PFSK-1 (cell line): ENCODE data around the gene C1orf35.

ENCODE experiments used
- FOXP2 ChIP-seq: optimal IDR thresholded peaks from 2 replicates; pipeline ENCODE3; 2011; ENCODE audit warnings: borderline replicate concordance, control low read depth, inconsistent platforms; ENCODE audit not compliant: insufficient read depth; ENCODE audit errors: extremely low read length, extremely low read depth
- POLR2AphosphoS5 ChIP-seq: IDR thresholded peaks from 2 replicates; pipeline ENCODE4 v1.6.1; 2012; ENCODE audit warnings: low read depth, mild to moderate bottlenecking, control low read depth, low read length, moderate library complexity
- SIN3A ChIP-seq: IDR thresholded peaks from 2 replicates; pipeline ENCODE4 v1.6.1; 2012; ENCODE audit warnings: mild to moderate bottlenecking, low read length, moderate library complexity, borderline replicate concordance; ENCODE audit not compliant: insufficient read depth
- TAF1 ChIP-seq: IDR thresholded peaks from 2 replicates; pipeline ENCODE4 v1.6.1; 2012; ENCODE audit warnings: low read length, control low read depth, borderline replicate concordance; ENCODE audit not compliant: insufficient read depth
- TF ChIP-seq, protein P1 (sequence below), 2 experiments: IDR thresholded peaks; 2 replicates each; pipeline versions ENCODE4 v1.6.1 to v1.8.0; 2011 to 2012; ENCODE audit warnings: low read depth in 2 of 2, low read length in 2 of 2, control low read depth in 1 of 2, inconsistent platforms in 1 of 2, mild to moderate bottlenecking in 1 of 2, moderate library complexity in 1 of 2; ENCODE audit not compliant: insufficient read depth in 1 of 2

GRCh38 chr1:228152918-228153258 lies 49.8 kb upstream of the C1orf35 start:
- TF ChIP-seq POLR2AphosphoS5 (no peak), SIN3A (no peak), TAF1 (no peak), FOXP2 (no peak)
- TF ChIP-seq, protein P1, sequence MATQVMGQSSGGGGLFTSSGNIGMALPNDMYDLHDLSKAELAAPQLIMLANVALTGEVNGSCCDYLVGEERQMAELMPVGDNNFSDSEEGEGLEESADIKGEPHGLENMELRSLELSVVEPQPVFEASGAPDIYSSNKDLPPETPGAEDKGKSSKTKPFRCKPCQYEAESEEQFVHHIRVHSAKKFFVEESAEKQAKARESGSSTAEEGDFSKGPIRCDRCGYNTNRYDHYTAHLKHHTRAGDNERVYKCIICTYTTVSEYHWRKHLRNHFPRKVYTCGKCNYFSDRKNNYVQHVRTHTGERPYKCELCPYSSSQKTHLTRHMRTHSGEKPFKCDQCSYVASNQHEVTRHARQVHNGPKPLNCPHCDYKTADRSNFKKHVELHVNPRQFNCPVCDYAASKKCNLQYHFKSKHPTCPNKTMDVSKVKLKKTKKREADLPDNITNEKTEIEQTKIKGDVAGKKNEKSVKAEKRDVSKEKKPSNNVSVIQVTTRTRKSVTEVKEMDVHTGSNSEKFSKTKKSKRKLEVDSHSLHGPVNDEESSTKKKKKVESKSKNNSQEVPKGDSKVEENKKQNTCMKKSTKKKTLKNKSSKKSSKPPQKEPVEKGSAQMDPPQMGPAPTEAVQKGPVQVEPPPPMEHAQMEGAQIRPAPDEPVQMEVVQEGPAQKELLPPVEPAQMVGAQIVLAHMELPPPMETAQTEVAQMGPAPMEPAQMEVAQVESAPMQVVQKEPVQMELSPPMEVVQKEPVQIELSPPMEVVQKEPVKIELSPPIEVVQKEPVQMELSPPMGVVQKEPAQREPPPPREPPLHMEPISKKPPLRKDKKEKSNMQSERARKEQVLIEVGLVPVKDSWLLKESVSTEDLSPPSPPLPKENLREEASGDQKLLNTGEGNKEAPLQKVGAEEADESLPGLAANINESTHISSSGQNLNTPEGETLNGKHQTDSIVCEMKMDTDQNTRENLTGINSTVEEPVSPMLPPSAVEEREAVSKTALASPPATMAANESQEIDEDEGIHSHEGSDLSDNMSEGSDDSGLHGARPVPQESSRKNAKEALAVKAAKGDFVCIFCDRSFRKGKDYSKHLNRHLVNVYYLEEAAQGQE (IDR thresholded peaks at IDR 0.05; ENCODE audit: insufficient read depth in 1 of 2, low read depth in 2 of 2, low read length in 2 of 2) = no peak
